ENCODE data around the gene BLOC1S4. TPM values are rescaled to one million over a fixed set of nuclear protein-coding genes. Genes with fewer than 3 reads are reported as not detected.

Gene BLOC1S4
- total and polyA plus RNA-seq, 2 experiments from 2014 or later, result 23.9 to 35.2 TPM

GRCh38 chr4:6722891-6723290, 6.9 kb downstream of the BLOC1S4 start (continued):
- TF ChIP-seq ETS1 (IDR thresholded peaks at IDR 0.05) (no peak), EZH2phosphoT487 (IDR thresholded peaks at IDR 0.05; ENCODE audit: unreplicated experiment) (no peak)
- TF ChIP-seq, protein P1, sequence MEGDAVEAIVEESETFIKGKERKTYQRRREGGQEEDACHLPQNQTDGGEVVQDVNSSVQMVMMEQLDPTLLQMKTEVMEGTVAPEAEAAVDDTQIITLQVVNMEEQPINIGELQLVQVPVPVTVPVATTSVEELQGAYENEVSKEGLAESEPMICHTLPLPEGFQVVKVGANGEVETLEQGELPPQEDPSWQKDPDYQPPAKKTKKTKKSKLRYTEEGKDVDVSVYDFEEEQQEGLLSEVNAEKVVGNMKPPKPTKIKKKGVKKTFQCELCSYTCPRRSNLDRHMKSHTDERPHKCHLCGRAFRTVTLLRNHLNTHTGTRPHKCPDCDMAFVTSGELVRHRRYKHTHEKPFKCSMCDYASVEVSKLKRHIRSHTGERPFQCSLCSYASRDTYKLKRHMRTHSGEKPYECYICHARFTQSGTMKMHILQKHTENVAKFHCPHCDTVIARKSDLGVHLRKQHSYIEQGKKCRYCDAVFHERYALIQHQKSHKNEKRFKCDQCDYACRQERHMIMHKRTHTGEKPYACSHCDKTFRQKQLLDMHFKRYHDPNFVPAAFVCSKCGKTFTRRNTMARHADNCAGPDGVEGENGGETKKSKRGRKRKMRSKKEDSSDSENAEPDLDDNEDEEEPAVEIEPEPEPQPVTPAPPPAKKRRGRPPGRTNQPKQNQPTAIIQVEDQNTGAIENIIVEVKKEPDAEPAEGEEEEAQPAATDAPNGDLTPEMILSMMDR (conservative IDR thresholded peaks at IDR 0.05; ENCODE audit: low read depth in 2 of 2), result no peak

- H3K4me1 ChIP-seq (ENCODE audit: insufficient read depth), result no peaks in the 10 kb centered on the region; the same call in 1 of the 2 replicates
- TF ChIP-seq, protein P2, sequence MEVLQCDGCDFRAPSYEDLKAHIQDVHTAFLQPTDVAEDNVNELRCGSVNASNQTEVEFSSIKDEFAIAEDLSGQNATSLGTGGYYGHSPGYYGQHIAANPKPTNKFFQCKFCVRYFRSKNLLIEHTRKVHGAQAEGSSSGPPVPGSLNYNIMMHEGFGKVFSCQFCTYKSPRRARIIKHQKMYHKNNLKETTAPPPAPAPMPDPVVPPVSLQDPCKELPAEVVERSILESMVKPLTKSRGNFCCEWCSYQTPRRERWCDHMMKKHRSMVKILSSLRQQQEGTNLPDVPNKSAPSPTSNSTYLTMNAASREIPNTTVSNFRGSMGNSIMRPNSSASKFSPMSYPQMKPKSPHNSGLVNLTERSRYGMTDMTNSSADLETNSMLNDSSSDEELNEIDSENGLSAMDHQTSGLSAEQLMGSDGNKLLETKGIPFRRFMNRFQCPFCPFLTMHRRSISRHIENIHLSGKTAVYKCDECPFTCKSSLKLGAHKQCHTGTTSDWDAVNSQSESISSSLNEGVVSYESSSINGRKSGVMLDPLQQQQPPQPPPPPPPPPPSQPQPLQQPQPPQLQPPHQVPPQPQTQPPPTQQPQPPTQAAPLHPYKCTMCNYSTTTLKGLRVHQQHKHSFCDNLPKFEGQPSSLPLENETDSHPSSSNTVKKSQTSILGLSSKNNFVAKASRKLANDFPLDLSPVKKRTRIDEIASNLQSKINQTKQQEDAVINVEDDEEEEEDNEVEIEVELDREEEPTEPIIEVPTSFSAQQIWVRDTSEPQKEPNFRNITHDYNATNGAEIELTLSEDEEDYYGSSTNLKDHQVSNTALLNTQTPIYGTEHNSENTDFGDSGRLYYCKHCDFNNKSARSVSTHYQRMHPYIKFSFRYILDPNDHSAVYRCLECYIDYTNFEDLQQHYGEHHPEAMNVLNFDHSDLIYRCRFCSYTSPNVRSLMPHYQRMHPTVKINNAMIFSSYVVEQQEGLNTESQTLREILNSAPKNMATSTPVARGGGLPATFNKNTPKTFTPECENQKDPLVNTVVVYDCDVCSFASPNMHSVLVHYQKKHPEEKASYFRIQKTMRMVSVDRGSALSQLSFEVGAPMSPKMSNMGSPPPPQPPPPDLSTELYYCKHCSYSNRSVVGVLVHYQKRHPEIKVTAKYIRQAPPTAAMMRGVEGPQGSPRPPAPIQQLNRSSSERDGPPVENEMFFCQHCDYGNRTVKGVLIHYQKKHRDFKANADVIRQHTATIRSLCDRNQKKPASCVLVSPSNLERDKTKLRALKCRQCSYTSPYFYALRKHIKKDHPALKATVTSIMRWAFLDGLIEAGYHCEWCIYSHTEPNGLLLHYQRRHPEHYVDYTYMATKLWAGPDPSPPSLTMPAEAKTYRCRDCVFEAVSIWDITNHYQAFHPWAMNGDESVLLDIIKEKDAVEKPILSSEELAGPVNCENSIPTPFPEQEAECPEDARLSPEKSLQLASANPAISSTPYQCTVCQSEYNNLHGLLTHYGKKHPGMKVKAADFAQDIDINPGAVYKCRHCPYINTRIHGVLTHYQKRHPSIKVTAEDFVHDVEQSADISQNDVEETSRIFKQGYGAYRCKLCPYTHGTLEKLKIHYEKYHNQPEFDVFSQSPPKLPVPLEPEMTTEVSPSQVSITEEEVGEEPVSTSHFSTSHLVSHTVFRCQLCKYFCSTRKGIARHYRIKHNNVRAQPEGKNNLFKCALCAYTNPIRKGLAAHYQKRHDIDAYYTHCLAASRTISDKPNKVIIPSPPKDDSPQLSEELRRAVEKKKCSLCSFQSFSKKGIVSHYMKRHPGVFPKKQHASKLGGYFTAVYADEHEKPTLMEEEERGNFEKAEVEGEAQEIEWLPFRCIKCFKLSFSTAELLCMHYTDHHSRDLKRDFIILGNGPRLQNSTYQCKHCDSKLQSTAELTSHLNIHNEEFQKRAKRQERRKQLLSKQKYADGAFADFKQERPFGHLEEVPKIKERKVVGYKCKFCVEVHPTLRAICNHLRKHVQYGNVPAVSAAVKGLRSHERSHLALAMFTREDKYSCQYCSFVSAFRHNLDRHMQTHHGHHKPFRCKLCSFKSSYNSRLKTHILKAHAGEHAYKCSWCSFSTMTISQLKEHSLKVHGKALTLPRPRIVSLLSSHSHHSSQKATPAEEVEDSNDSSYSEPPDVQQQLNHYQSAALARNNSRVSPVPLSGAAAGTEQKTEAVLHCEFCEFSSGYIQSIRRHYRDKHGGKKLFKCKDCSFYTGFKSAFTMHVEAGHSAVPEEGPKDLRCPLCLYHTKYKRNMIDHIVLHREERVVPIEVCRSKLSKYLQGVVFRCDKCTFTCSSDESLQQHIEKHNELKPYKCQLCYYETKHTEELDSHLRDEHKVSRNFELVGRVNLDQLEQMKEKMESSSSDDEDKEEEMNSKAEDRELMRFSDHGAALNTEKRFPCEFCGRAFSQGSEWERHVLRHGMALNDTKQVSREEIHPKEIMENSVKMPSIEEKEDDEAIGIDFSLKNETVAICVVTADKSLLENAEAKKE (CRISPR knock-in tag; IDR thresholded peaks at IDR 0.05), result no peak
- no peak for TF ChIP-seq ZNF114 (CRISPR knock-in tag; IDR thresholded peaks at IDR 0.05)
- TF ChIP-seq ZNF331 (CRISPR knock-in tag; IDR thresholded peaks at IDR 0.05; ENCODE audit: low read depth), result no peak
- no peak for TF ChIP-seq JUNB (IDR thresholded peaks at IDR 0.05; ENCODE audit: unreplicated experiment)
- TF ChIP-seq, protein P1 (conservative IDR thresholded peaks at IDR 0.05; ENCODE audit: low read depth in 2 of 2), result no peak
- no peak for TF ChIP-seq POLR2AphosphoS5 (IDR thresholded peaks at IDR 0.05; ENCODE audit: low read depth)
- TF ChIP-seq REST (IDR thresholded peaks at IDR 0.05; ENCODE audit: unreplicated experiment), result no peak
- TF ChIP-seq EZH2 (IDR thresholded peaks at IDR 0.05; ENCODE audit: low read depth, unreplicated experiment), result no peak
Observed at GRCh38 chr4:6723851-6724250, 7.9 kb downstream of the BLOC1S4 start.

More at GRCh38 chr4:6723851-6724250, 7.9 kb downstream of the BLOC1S4 start:
- peaks cover 12% of the 10 kb centered on the region for H3K27me3 Mint-ChIP-seq (ENCODE audit: insufficient read depth, low read depth, poor library complexity)
- H2AFZ ChIP-seq, result no peak overlapping the region
- no peak overlapping the region for H3K4me2 ChIP-seq
- H3K36me3 Mint-ChIP-seq (ENCODE audit: low read depth), result no peaks in the 10 kb centered on the region; the same call in 2 of the 3 replicates
- peaks cover 9% of the 10 kb centered on the region for H3F3A ChIP-seq (replicated peaks; ENCODE audit: low read depth)
- H3K9me2 ChIP-seq (ENCODE audit: insufficient read depth), result no peaks in the 10 kb centered on the region
- DNase-seq (ENCODE audit: low spot score) (no peak), ATAC-seq (no peak)
- no peak overlapping the region for H3K27ac ChIP-seq (ENCODE audit: low read depth)
- peaks cover 17% of the 10 kb centered on the region for H3K4me1 Mint-ChIP-seq
- no peaks in the 10 kb centered on the region for H3K27me3 ChIP-seq (ENCODE audit: insufficient read depth)
- no peaks in the 10 kb centered on the region for H3K9me3 Mint-ChIP-seq
- H3K36me3 ChIP-seq (ENCODE audit: insufficient read depth), result no peaks in the 10 kb centered on the region
- H3K4me3 Mint-ChIP-seq, result no peak overlapping the region
- H3K27ac Mint-ChIP-seq, result no peak overlapping the region
- H3K79me2 ChIP-seq (replicated peaks; ENCODE audit: insufficient read depth), result no peaks in the 10 kb centered on the region
- no peak overlapping the region for H3K4me3 ChIP-seq
- no peaks in the 10 kb centered on the region for H4K20me1 ChIP-seq (replicated peaks; ENCODE audit: insufficient read depth)

Measured in GM23338 (cell line).